Measurements from ENCODE around the gene ZNF92. TPM values are rescaled to one million over a fixed set of nuclear protein-coding genes. Genes with fewer than 3 reads are reported as not detected.
A peak's percentile ranks its signal among the peaks of the same experiment; 100 is the strongest.
"Not testable (repeated sequence)": the region's sequence is repeated elsewhere in the genome, so short reads cannot be mapped to it uniquely, and the experiment has no call there.

ZNF92 gene
- total RNA-seq, 1 donor from 2014 or later: 4.5 TPM

- no peaks in the 10 kb centered on the region for H3K36me3 ChIP-seq (ENCODE audit: control insufficient read depth, insufficient read depth, low read length)
- DNase-seq (ENCODE audit: low read depth) (no peak), FAIRE-seq (no peak)
- TF ChIP-seq CTCF (IDR thresholded peaks at IDR 0.05; ENCODE audit: insufficient read depth, low read length, severe bottlenecking): no peak
- H3K27me3 ChIP-seq (ENCODE audit: control insufficient read depth, insufficient read depth, low read length): no peaks in the 10 kb centered on the region
- H3K4me3 ChIP-seq (ENCODE audit: low read depth, low read length): no peak overlapping the region
These were observed 35.7 kb downstream of the ZNF92 start for GRCh38 chr7:65409363-65409762.

GRCh38 chr7:65411249-65411648 is 37.6 kb downstream of the ZNF92 start:
- FAIRE-seq: no peak
- no peak for DNase-seq (ENCODE audit: low read depth)

GRCh38 chr7:65422670-65423069 is 49.0 kb downstream of the ZNF92 start:
- H3K4me3 ChIP-seq (ENCODE audit: low read depth, low read length): no peak overlapping the region
- H3K36me3 ChIP-seq (ENCODE audit: control insufficient read depth, insufficient read depth, low read length): no peaks in the 10 kb centered on the region
- DNase-seq (ENCODE audit: low read depth) (no peak), FAIRE-seq (no peak)
- no peaks in the 10 kb centered on the region for H3K27me3 ChIP-seq (ENCODE audit: control insufficient read depth, insufficient read depth, low read length)
- no peak for TF ChIP-seq CTCF (IDR thresholded peaks at IDR 0.05; ENCODE audit: insufficient read depth, low read length, severe bottlenecking)

More at GRCh38 chr7:65411249-65411648, 37.6 kb downstream of the ZNF92 start:
- no peak for TF ChIP-seq CTCF (IDR thresholded peaks at IDR 0.05; ENCODE audit: insufficient read depth, low read length, severe bottlenecking)
- Histone ChIP-seq H3K27me3 (ENCODE audit: control insufficient read depth, insufficient read depth, low read length) (no peaks in the 10 kb centered on the region), H3K36me3 (ENCODE audit: control insufficient read depth, insufficient read depth, low read length) (no peaks in the 10 kb centered on the region), H3K4me3 (ENCODE audit: low read depth, low read length) (no peak overlapping the region)

GRCh38 chr7:65423286-65423685 is 49.6 kb downstream of the ZNF92 start:
- not testable (repeated sequence) for H3K36me3 ChIP-seq (ENCODE audit: control insufficient read depth, insufficient read depth, low read length); H3K4me3 ChIP-seq (ENCODE audit: low read depth, low read length); H3K27me3 ChIP-seq (ENCODE audit: control insufficient read depth, insufficient read depth, low read length); DNase-seq (ENCODE audit: low read depth); FAIRE-seq

- Histone ChIP-seq H3K27me3 (ENCODE audit: control insufficient read depth, insufficient read depth, low read length) (no peaks in the 10 kb centered on the region), H3K36me3 (ENCODE audit: control insufficient read depth, insufficient read depth, low read length) (no peaks in the 10 kb centered on the region), H3K4me3 (ENCODE audit: low read depth, low read length) (no peak overlapping the region)
- FAIRE-seq: peak; percentile 97
- no peak for TF ChIP-seq CTCF (IDR thresholded peaks at IDR 0.05; ENCODE audit: insufficient read depth, low read length, severe bottlenecking)
- no peak for DNase-seq (ENCODE audit: low read depth)
These were observed 56.1 kb downstream of the ZNF92 start for GRCh38 chr7:65429642-65430343.

- Histone ChIP-seq H3K27me3 (ENCODE audit: control insufficient read depth, insufficient read depth, low read length) (no peaks in the 10 kb centered on the region), H3K36me3 (ENCODE audit: control insufficient read depth, insufficient read depth, low read length) (no peaks in the 10 kb centered on the region), H3K4me3 (ENCODE audit: low read depth, low read length) (no peak overlapping the region)
- DNase-seq (ENCODE audit: low read depth) (no peak), FAIRE-seq (peak; percentile 95)
- no peak for TF ChIP-seq CTCF (IDR thresholded peaks at IDR 0.05; ENCODE audit: insufficient read depth, low read length, severe bottlenecking)
These were observed 56.9 kb downstream of the ZNF92 start for GRCh38 chr7:65430344-65431186.

All from bronchial epithelial cell (primary cell).